Ishikawa (cell line): Measurements from ENCODE around the gene GBF1.
A peak's percentile ranks its signal among the peaks of the same experiment; 100 is the strongest.

ENCODE experiments used
- CEBPB ChIP-seq: IDR thresholded peaks from 2 replicates; pipeline ENCODE4 v1.6.1; 2012
- CREB1 ChIP-seq: IDR thresholded peaks from 2 replicates; pipeline ENCODE4 v1.6.1; 2012; ENCODE audit warnings: low read depth
- EGR1 ChIP-seq: IDR thresholded peaks from 2 replicates; pipeline ENCODE4 v1.6.1; 2012
- EP300 ChIP-seq: IDR thresholded peaks from 2 replicates; pipeline ENCODE4 v1.6.1; 2012; ENCODE audit warnings: borderline replicate concordance
- FOXM1 ChIP-seq: IDR thresholded peaks from 2 replicates; pipeline ENCODE4 v1.6.1; 2012; ENCODE audit warnings: low read depth, borderline replicate concordance
- MAX ChIP-seq: IDR thresholded peaks from 2 replicates; pipeline ENCODE4 v1.6.1; 2012
- NFIC ChIP-seq: IDR thresholded peaks from 2 replicates; pipeline ENCODE4 v1.6.1; 2012
- RAD21 ChIP-seq: IDR thresholded peaks from 2 replicates; pipeline ENCODE4 v1.6.1; 2012; ENCODE audit warnings: low read depth
- REST ChIP-seq: IDR thresholded peaks from 2 replicates; pipeline ENCODE4 v1.6.1; 2012; ENCODE audit warnings: low read depth, mild to moderate bottlenecking
- TAF1 ChIP-seq: IDR thresholded peaks from 2 replicates; pipeline ENCODE4 v1.6.1; 2012; ENCODE audit warnings: low read depth, mild to moderate bottlenecking
- TCF12 ChIP-seq: IDR thresholded peaks from 2 replicates; pipeline ENCODE4 v1.6.1; 2012; ENCODE audit warnings: low read depth
- TEAD4 ChIP-seq: IDR thresholded peaks from 2 replicates; pipeline ENCODE4 v1.6.1; 2012
- YY1 ChIP-seq: IDR thresholded peaks from 2 replicates; pipeline ENCODE4 v1.6.1; 2012; ENCODE audit warnings: low read depth
- ZBTB7A ChIP-seq: IDR thresholded peaks from 2 replicates; pipeline ENCODE4 v1.6.1; 2012; ENCODE audit warnings: low read depth
- TF ChIP-seq, protein P1 (sequence below): IDR thresholded peaks from 2 replicates; pipeline ENCODE4 v1.6.1; 2012

Gene GBF1

GRCh38 chr10:102267748-102268147, 22.4 kb downstream of the GBF1 start:
- no peak for TF ChIP-seq REST
- TF ChIP-seq EP300: no peak
- TF ChIP-seq TAF1: no peak
- no peak for TF ChIP-seq FOXM1
- no peak for TF ChIP-seq CREB1
- no peak for TF ChIP-seq RAD21
- TF ChIP-seq, protein P1, sequence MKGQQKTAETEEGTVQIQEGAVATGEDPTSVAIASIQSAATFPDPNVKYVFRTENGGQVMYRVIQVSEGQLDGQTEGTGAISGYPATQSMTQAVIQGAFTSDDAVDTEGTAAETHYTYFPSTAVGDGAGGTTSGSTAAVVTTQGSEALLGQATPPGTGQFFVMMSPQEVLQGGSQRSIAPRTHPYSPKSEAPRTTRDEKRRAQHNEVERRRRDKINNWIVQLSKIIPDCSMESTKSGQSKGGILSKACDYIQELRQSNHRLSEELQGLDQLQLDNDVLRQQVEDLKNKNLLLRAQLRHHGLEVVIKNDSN: no peak
- TF ChIP-seq CEBPB: no peak
- TF ChIP-seq MAX: no peak
- no peak for TF ChIP-seq EGR1
- TF ChIP-seq TEAD4: no peak
- no peak for TF ChIP-seq YY1
- TF ChIP-seq TCF12: no peak
- no peak for TF ChIP-seq ZBTB7A
- no peak for TF ChIP-seq NFIC

DNA sequence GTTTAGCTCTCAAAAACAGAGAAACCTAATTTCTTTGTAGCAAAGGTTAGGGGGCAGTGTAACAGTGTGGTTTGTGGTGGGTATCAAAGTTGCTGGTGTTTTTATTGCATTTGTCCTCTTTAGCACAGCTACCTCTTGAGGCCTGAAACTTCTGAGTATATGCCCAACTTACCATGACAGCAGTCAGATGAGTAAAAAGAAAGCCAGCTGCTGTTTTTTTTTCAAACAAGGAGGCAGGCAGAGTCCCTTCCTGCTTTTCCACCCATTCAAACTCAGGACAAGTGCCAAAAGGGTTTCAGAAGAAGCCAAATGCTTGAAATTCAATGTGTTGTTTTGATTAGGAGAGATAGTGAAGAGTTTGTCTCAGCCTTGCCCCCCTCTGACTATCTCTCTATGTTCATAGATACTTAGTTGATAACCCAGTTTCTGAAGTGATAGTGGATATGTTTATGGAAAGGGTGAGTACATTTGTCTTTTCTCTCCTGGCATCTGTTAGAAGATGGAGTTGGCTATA, 23.1 kb downstream of the GBF1 start:
- TF ChIP-seq RAD21 (no peak), TEAD4 (no peak), REST (no peak), YY1 (no peak), FOXM1 (no peak), MAX (no peak), EP300 (no peak), TCF12 (no peak), CEBPB (no peak), ZBTB7A (no peak), CREB1 (no peak), NFIC (no peak), TAF1 (no peak), EGR1 (no peak)
- TF ChIP-seq, protein P1: no peak

DNA sequence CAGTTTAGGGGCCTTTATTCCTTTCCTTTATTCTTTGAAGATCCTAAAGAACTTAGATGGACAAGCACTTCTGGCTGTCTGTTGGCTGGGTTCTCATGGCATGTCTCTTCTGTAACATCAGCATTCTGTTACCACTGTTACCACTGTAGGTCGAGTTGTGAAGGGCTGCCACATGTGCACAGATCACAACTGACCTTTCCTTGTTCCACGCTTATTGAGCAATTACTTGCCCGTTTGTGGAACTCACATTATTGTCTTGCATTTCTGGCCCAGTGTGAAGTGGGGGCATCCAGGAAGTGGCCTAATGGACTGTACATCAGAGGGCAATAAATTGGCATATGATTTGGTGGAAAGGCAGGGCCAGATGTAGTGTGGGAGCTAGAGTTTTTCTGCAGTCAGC, 23.7 kb downstream of the GBF1 start:
- no peak for TF ChIP-seq REST
- TF ChIP-seq TAF1: no peak
- no peak for TF ChIP-seq YY1
- no peak for TF ChIP-seq RAD21
- TF ChIP-seq ZBTB7A: no peak
- TF ChIP-seq MAX: no peak

DNA sequence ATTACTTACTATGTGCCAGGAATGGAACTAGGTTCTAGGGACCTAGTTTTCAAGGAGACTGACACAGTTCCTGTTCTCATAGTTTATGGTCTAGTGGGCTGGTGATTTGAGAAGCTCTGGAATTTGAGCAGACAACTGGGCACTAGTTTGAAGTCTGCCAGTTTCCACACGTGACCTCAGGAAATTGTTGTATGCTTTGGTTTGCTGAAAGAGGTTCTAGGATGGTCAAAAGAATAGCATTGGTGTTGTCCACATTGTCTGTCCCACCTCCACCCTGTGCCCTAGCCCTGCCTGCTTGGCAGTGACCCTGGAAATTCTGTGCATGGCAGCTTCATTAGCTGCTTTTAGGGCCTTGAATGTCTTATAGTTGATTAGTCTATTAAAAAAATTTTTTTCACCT, 28.7 kb downstream of the GBF1 start:
- TF ChIP-seq EP300: no peak
- TF ChIP-seq NFIC: no peak
- no peak for TF ChIP-seq TEAD4
- TF ChIP-seq, protein P1: peak; percentile 85
